GM10847 (cell line): ENCODE data around the gene COX10.

ENCODE experiments used
- POLR2A ChIP-seq: IDR thresholded peaks from 2 replicates; pipeline ENCODE4 v1.6.1; 2011; ENCODE audit not compliant: insufficient read length; ENCODE audit errors: extremely low read depth

COX10 gene

GRCh38 chr17:14138649-14139048 is 69.3 kb downstream of the COX10 start:
- TF ChIP-seq POLR2A: no peak

- no peak for TF ChIP-seq POLR2A
Measured at GRCh38 chr17:14143688-14144087, 74.4 kb downstream of the COX10 start.

GRCh38 chr17:14144508-14144907 is 75.2 kb downstream of the COX10 start:
- TF ChIP-seq POLR2A: no peak

- no peak for TF ChIP-seq POLR2A
Measured at GRCh38 chr17:14149751-14150150, 80.4 kb downstream of the COX10 start.

GRCh38 chr17:14150619-14151018 is 81.3 kb downstream of the COX10 start:
- no peak for TF ChIP-seq POLR2A

GRCh38 chr17:14152721-14153120 is 83.4 kb downstream of the COX10 start:
- TF ChIP-seq POLR2A: no peak

- TF ChIP-seq POLR2A: no peak
Measured at GRCh38 chr17:14153374-14153773, 84.1 kb downstream of the COX10 start.

- no peak for TF ChIP-seq POLR2A
Measured at GRCh38 chr17:14156689-14157088, 87.4 kb downstream of the COX10 start.

- no peak for TF ChIP-seq POLR2A
Measured at GRCh38 chr17:14157822-14158221, 88.5 kb downstream of the COX10 start.

- TF ChIP-seq POLR2A: no peak
Measured at GRCh38 chr17:14158707-14159106, 89.4 kb downstream of the COX10 start.

- TF ChIP-seq POLR2A: no peak
Measured at GRCh38 chr17:14161419-14161818, 92.1 kb downstream of the COX10 start.

GRCh38 chr17:14165616-14166015 is 96.3 kb downstream of the COX10 start:
- TF ChIP-seq POLR2A: no peak

GRCh38 chr17:14168582-14168981 is 99.3 kb downstream of the COX10 start:
- TF ChIP-seq POLR2A: no peak

- no peak for TF ChIP-seq POLR2A
Measured at GRCh38 chr17:14169287-14169686, 100.0 kb downstream of the COX10 start.

GRCh38 chr17:14169901-14170300 is 100.6 kb downstream of the COX10 start:
- TF ChIP-seq POLR2A: no peak

GRCh38 chr17:14196377-14196997 is 127.2 kb downstream of the COX10 start:
- TF ChIP-seq POLR2A: no peak

GRCh38 chr17:14197057-14197456 is 127.8 kb downstream of the COX10 start:
- no peak for TF ChIP-seq POLR2A
